Neural cell (in vitro differentiated cells): ENCODE results near the gene ANTXR1.

Experiments used
- CTCF ChIP-seq: fragments of 450-650 bp; IDR thresholded peaks from 2 replicates; pipeline ENCODE4 v1.5.1; 2014; ENCODE audit warnings: antibody characterized with exemption, mild to moderate bottlenecking, moderate library complexity; ENCODE audit not compliant: poor library complexity, severe bottlenecking
- EP300 ChIP-seq: fragments of 450-650 bp; conservative IDR thresholded peaks from 2 replicates; pipeline ENCODE4 v1.6.1; 2014; ENCODE audit warnings: antibody characterized with exemption, mild to moderate bottlenecking, moderate library complexity; ENCODE audit not compliant: poor library complexity, severe bottlenecking
- EZH2 ChIP-seq: fragments of 200-600, 300-800 bp; shearing (Covaris generic), sonication (generic); IDR thresholded peaks from 2 replicates; pipeline ENCODE4 v1.6.1; 2014; ENCODE audit warnings: antibody characterized with exemption, low read length, borderline replicate concordance, mild to moderate bottlenecking; ENCODE audit not compliant: insufficient read depth, poor library complexity, severe bottlenecking
- POLR2AphosphoS5 ChIP-seq: IDR thresholded peaks from 2 replicates; pipeline ENCODE4 v1.6.1; 2012
- RAD21 ChIP-seq: fragments of 450-650 bp; conservative IDR thresholded peaks from 2 replicates; pipeline ENCODE4 v1.6.1; 2014; ENCODE audit warnings: antibody characterized with exemption, mild to moderate bottlenecking, moderate library complexity
- SMC3 ChIP-seq: fragments of 450-650 bp; conservative IDR thresholded peaks from 2 replicates; pipeline ENCODE4 v1.6.1; 2014; ENCODE audit warnings: antibody characterized with exemption, mild to moderate bottlenecking, moderate library complexity; ENCODE audit not compliant: poor library complexity
- TAF1 ChIP-seq: IDR thresholded peaks from 2 replicates; pipeline ENCODE4 v1.6.1; 2012; ENCODE audit warnings: low read depth
- TF ChIP-seq, protein P1 (sequence below): IDR thresholded peaks from 2 replicates; pipeline ENCODE4 v1.6.1; 2012; ENCODE audit warnings: borderline replicate concordance

DNA sequence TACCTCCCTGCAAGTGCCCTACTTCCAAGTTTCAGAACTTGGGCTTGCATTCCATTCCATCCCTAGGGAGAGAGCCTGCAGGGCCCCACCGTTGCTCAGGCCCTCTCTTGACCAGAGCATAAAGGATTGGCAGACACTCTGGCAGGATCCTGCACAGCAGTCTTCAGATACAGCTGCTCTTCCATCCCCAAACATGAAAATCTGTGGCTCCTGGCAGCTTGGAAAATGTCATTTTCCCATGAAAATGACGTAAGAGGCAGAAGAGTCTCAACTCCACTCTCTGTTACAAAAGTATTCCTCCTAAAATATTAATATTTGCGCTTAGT, 211.5 kb downstream of the ANTXR1 start:
- no peak for TF ChIP-seq CTCF
- no peak for TF ChIP-seq POLR2AphosphoS5
- no peak for TF ChIP-seq EZH2
- no peak for TF ChIP-seq RAD21
- TF ChIP-seq EP300, result no peak
- no peak for TF ChIP-seq TAF1
- no peak for TF ChIP-seq SMC3
- TF ChIP-seq, protein P1, sequence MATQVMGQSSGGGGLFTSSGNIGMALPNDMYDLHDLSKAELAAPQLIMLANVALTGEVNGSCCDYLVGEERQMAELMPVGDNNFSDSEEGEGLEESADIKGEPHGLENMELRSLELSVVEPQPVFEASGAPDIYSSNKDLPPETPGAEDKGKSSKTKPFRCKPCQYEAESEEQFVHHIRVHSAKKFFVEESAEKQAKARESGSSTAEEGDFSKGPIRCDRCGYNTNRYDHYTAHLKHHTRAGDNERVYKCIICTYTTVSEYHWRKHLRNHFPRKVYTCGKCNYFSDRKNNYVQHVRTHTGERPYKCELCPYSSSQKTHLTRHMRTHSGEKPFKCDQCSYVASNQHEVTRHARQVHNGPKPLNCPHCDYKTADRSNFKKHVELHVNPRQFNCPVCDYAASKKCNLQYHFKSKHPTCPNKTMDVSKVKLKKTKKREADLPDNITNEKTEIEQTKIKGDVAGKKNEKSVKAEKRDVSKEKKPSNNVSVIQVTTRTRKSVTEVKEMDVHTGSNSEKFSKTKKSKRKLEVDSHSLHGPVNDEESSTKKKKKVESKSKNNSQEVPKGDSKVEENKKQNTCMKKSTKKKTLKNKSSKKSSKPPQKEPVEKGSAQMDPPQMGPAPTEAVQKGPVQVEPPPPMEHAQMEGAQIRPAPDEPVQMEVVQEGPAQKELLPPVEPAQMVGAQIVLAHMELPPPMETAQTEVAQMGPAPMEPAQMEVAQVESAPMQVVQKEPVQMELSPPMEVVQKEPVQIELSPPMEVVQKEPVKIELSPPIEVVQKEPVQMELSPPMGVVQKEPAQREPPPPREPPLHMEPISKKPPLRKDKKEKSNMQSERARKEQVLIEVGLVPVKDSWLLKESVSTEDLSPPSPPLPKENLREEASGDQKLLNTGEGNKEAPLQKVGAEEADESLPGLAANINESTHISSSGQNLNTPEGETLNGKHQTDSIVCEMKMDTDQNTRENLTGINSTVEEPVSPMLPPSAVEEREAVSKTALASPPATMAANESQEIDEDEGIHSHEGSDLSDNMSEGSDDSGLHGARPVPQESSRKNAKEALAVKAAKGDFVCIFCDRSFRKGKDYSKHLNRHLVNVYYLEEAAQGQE, result no peak
